Stimulated activated CD8-positive, alpha-beta memory T cell treated with anti-CD3 and anti-CD28 coated beads, Interleukin-7, amount 100 ng/mL, for 4 hours (primary cell): ENCODE measurements around the gene CDC14B.

Experiments used
- DNase-seq, 2 donors: peaks; one replicate each; pipeline ENCODE4 v3.0.0-alpha.2; 2020; ENCODE audit warnings: low read depth in 2 of 2

Gene CDC14B

DNA sequence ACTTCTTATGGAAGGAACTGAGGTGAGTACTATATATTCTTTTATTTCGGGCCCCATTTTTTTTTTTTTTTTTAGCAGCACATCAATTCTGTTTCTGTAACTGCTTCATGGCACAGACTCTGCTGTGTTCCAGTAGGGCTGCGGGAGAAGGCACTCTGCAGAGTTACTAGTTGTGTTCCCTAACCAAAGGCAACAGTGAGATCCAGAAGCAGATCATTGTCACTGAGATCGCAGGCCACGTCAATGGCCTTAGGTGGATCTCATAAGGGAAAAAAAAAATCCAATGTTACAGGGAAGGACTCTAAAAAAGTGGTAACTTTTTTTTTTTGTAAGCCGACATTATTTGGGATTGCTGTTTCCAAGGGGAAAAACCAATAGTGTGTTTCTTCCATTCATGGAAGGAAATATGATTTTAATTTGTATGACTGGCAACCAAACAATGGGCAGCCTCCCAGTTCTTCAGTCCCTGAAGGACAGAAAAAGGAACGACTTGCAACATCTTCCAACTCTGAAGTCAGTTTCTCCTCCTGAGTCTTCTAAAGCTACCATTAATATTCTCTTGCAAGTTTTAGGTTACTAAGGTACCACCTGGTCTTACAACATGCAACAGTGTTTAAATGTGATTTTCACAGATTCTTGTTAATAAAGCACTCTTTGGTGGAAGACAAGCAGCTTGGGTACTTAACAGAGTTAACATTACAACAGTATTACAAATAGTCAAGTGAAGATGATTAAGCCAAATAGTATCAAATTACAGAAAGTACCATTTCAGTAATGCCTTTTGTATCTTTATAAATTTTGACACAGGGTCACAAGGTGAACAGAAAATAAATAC is 116.9 kb downstream of the CDC14B start:
- no peak for DNase-seq

DNA sequence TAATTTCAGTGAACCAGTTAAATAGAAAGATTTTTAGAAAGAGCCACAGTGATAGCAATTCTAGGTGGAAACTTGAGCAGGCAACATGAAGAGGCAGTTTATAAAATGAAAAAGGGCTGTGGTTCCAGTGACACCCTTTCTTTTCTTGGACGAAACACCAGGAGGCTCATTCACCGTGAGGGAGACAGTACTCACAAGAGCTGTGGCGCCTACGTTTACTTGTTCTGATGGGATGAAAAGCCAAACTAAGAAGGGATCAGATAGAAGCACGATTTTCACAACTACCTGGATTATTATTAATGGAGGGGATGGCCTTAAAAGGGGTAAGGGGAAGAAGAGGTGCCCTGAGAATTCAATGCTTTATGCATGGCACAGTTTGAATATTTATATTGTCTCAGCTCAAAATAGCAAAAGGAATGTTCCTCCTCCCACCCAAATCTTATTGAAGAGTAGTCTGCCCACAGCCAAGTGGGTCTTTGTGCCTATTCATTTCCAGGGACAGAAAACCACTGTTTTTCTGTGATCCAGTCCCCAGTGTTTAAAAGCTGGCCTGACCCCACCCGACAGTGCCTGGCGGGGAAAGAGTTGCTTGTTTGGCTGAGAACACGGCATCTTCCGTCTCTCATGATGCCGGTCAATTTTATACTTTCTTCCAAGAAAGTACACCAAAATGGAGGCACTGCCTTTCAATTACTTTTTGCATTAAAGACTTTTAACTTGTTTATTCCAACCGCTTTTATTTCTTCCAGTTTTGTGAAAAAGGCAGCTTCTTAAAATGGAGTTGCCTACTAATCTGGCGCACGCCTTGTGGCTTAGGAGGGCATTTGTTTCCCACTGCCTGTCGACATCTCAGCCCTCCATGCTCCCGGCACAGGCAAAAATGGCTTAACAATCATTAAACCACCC is 117.8 kb downstream of the CDC14B start:
- no peak for DNase-seq

DNA sequence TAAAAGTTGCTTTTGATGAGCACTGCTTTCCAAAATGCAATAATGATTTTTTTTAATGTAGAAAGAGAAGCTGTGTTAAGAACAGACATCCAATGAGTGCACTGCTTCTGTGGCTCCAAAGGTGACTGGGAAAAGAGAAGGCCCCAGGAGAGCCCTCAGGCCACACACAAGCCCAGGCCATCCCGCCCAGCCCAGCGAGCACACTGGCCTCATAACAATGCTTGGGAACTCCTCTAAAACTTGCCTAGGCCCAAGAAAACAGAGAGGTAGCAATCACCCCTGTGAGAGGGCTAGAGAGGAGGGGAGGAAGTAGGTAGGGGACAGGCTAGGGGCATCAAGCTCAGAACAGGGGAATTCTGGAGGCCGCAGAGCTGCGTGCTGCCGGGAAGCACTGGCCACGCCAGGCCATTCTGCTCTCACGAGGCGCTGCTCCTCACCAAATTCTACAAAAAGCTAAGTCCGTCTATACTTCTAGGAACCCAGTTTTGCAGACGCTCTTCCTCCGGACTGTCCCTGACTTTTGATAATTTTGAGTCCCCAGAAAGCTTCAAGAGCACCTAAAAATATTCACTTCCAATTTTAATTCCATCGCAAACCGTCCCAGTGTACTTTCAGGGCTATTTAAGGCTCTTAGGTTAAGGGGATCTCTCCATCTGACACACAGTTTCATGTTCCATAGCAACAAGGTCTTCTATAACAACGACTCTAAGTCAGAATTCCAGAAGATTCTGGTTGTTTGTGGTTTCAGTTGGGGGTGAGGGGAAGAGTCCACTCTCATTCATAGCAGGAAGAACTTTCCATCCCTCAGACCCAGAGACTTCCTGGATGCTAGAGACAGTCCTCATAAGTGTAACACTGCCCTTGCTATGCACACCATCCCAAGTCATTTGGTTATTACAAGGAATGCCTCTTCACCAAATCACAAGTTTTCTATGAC is 118.7 kb downstream of the CDC14B start:
- no peak for DNase-seq

DNA sequence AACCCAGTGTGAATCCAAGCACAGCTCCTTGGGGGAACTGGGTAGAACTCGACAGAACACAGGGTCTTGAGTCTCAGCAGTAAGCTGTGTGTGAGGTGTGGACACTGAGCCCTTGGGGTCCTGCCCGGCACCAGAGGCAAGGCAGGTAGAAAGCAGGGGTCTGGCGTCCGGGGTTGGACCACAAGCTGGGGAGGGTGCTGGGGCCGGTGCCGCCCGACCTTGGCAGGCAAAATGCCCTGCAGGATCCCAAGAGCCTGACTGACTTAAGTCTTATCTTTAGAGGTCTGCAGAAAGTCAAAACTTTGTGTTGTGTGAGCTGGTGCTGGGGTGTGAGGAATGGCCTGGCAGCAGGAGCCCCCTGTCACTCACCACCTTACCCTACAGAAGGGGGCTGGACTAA is 120.4 kb downstream of the CDC14B start:
- no peak for DNase-seq

DNA sequence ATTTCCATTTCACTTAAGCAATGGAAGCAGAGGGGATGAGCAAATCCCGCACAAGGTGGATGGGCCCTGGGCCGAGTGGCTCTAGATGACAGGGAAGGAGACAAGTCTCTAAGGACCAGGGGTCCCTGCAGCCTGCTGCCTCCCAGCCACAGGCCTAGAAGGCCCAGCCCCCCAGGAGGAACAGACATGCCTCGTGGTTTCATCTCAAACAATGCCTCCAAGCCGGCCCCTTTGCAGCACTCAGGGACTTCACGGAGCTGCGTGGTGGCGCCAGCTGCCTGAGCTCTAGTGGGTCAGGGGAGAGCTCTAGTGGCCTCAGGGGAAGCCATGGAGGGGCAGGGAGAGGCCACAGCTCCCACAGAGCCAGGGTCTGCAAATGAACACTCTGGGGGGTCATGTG is 120.8 kb downstream of the CDC14B start:
- no peak for DNase-seq

DNA sequence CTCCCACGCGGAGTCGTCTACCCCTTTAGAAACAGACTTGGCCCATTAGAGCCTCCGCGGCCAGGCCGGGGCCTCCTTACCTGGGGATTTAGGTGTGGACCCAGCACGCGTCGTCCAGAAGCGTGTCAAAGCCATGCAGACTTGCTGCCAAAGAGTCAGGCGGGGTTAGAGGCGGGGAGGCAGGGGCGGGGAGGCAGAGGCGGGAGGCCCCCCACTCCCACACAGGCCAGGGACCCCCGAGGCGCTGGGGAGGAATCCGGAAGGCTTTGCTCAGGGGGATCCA is 122.6 kb downstream of the CDC14B start:
- no peak for DNase-seq

DNA sequence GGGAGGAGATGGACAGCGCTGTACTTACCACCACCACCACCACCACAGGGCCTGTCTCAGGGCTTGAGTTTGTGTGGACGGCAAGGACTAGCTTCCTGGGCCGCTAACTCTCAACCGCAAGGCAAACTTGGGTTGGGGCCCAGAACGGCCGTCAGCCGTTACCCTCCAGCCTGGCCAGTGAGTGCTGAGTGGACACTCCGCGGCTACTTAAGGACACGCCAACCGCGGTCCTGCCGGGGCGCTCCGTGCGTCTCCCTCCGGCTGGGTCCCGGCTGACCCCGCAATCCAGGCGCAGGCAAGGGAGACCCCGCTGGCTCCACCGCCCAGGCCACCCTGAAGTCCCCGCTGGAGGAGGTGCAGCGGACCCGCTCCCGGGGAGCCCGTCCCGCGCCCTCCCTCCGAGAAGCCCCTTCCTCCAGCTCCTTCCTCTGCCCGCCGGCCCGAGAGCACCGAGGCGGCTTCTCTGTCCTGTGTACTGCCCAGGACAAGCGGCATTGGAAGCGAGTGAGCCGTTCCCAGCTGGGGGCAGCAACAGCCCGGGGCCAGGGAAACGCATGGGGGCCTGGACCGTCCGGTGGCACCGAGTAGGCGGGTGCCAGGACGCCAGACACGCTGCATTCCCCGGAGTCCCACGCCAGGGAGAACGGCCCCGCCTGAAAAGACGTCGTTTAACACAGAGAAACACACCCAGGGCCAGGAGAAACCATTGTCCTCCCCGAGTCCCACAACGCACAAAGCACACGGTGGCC is 123.1 kb downstream of the CDC14B start:
- DNase-seq, result no peak

DNA sequence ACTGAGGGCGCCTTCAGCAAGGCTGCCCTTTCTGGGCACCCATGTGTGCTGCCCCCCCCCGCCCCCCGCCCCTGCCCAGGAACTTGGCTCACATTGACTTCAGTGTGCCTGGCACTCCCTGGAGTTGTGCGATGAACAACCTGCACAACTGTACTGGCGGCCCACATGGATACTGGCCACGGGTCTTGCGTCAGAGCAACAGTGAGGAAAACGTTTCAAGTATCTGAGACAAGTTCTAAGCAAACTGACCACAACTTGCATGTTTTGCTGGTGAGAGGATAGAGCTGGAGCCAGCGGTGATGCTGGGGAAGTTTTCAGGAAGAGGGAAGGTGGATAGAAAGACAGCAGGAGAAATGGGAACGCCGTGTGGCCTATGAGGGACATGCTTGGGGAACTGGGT is 124.3 kb downstream of the CDC14B start:
- no peak for DNase-seq

DNA sequence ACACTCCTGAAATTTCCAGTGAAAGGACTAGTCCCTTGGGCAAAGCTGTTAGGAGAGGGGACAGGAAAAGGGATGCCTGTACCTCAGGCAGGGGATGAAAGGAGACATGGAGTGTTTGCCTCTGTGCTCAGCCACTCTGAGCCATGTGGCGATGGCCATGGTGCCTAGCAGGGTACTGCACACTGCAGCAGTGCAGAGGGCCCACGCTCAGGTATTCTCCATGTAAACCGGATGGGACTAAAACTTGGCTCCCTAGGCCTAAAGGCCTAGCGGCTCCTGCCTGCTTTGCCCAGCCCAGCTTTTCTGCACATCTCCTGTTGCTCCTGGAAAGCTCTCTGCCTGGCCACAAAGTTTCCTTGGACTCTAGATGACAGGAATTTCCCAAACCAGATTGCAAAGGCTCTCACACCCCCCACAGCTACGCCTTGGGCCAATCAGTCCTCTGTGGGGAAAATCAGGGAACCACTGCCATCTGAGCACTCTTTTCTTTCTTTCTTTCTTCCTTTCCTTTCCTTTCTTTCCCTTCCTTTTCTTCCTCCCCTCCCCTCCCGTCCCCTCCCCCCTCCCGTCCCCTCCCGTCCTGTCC is 125.3 kb downstream of the CDC14B start:
- no peak for DNase-seq

DNA sequence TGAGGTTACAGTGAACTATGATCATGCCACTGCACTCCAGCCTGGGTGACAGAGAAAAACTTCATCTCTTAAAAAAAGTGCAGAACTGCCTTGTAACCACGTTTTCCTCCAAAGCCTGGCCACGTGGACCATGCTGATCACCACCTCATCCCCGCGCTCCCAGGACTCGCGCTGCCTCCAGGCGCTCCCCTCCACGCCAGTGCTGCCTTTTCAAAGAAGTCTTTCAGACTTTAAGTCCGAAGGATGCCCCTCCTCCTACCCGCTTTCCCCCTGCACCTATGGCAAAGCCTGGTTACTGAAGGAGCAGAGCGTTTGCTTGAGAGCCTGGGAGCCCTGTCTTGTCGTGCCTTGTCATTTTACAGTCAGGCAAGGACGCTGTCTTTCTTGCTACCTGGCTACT is 125.9 kb downstream of the CDC14B start:
- no peak for DNase-seq

DNA sequence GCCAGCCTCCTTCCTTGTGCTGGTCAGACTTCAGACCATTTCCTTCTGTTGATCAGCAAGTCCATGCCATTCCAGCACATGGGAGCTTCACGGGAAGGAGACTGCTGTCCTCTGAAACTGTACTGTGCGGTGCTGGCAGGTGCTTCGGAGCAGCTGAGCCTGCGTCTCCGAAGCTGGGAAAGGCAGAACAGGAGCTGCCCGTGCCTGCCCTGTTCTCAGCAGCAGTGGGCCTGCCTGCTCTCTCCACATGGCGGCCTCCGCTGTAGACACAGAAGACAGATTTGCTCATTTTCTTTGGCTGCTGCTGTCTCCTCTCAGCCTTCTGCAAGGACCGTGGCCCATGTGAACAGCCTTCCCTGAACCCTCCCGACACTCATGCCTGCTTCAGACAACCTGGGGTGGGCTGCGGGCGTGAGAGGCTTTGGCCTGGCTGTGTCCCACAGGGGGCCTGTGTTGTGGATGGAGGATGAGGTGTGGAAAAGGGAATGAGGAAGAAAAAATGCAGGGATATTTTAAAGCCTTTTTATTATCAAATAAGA is 126.6 kb downstream of the CDC14B start:
- DNase-seq, result no peak

DNA sequence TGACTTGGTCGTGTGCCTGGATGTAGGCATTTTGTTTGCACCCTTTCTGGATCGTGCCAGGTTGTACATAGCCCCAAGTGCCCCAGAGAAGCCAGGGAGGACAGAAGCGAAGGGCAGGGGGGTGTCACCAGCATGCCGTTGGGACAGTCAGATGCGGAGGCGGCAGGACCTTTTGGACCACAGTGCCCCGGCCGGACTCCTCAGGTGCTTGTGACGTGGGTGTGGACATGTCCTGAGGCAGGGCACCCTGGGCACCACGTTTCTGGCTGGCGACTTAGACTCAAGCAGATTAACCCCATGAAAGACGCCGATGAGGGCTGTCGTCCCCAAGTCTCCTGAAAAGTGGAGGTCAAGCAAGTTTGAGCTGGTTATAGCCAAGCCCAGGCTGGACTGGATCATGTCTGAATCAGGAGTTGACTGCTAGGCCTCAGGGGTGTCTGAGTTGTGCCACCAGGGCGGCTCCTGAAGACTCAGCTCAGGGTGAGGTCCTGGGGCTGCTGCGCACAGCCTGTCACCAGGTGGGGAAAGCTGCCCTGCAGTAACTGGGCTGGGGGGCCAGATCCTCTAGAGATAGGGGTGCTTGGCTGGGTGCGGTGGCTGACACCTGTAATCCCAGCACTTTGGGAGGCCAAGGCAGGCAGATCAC is 127.6 kb downstream of the CDC14B start:
- no peak for DNase-seq

DNA sequence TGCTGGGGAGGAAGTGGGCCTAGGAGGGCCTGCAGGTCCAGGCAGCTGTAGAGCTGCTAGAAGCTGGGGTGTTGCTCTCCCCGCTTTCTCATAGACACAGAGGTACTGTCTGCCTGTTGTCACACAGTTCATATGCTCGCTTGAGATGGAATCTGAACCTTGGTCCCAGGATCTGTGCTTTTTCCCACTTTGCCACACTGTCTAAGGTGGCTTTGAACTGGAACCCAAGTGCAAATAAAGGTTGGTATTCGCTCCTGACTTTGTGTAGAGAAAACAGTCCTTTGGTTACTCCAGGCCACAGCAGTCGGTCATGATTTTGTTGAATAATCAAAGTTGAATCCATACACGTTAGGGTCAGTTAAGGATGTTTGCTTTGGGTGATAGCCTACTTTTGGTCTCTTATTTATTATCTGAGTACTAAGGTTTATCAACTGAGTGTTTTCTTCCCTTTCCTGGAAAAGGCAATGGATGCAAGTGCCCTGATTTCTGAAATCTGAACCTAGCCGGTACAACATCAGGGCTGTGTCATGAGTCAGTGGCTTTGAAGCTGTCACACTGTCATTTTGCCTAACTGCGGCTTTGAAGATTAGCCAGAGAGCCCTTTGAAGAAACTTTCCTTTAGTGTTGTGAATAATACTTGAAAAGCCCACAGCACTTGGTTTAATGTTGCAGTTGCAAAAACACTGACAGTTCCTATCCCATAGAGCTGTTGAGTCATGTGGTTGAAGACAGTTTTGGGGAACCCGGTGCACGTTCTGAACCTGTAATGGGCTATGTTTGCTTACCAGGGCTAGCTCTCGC is 128.4 kb downstream of the CDC14B start:
- DNase-seq, result no peak

DNA sequence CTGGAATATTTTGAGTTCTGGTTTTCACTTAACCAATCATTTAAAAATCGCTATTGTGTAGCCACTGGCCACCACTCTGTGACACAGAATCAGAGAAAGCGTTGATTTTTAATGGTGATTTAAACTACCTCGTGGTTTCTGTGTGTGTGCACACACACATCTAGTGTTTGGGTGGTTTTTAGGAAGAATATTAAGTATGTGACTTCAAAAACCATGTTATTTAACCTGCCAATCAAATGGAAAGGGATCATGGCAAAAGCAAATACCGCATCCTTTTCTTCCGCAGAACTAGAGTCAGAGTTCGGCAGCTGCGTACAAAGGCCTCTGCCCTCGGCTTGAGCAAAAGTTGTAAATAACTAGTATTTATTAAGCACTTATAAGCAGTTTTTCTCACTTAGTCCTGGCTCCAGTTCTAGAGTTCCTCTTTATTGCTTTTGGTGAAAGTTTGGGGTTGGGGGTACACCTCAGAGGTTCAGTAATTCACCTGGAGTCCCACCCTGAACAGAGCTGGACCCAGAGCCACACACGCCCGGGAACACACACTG is 129.0 kb downstream of the CDC14B start:
- DNase-seq, result no peak

DNA sequence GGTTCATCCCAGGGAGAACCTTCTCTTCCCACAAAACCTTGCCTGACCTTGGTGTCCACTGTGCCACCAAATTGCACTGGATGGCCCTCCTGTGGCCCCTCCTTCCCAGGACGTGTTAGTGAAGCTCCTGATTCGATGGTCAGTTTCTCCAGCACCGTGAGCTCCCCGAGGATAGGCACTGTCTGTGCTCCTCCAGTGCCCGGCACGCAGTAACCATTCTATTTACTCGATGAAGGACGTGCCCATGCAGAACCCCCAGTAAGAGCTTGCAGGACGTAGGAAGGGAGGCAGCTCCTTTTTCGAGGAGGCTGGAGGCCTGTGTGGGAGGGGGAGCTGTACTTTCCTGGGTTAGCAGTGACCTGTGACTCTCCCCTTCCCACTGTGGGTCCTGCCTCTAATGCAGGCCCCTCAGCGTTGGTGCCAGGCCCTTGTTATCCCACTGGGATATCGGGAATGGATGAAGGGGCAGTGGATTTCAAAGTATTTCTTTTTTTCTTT is 130.1 kb downstream of the CDC14B start:
- no peak for DNase-seq

DNA sequence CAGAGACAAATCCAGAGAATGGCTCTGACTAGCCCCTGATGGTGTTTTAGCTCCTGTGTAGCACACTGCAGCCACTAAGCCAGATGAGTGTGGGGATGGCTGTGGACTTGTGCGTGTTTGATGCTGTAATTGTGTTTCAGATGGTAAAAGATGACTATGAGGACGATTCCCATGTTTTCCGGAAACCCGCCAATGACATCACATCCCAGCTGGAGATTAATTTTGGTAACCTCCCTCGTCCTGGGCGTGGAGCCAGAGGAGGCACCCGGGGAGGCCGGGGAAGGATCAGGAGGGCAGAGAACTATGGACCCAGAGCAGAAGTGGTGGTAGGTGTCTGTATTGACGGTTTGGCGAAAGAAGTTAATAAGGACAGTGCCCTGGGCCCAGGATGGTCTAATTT is 131.7 kb downstream of the CDC14B start:
- no peak for DNase-seq

DNA sequence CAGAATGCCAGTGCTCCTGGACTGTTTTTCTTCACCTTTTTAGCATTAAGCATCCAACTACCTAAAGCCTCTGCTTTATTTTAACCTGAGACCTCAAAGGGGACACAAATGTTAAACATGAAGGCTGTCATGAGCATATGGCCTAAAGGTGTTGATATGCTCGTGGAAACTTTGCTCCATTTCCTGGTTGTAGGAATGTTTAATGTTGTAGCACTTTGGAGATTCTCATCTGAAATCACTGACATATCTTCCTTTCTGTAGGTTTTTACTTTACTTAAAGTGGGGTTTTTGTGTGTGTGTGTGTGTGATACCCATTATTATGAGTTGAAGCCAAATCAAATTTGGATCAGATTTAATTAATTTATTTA is 132.6 kb downstream of the CDC14B start:
- DNase-seq, result no peak

DNA sequence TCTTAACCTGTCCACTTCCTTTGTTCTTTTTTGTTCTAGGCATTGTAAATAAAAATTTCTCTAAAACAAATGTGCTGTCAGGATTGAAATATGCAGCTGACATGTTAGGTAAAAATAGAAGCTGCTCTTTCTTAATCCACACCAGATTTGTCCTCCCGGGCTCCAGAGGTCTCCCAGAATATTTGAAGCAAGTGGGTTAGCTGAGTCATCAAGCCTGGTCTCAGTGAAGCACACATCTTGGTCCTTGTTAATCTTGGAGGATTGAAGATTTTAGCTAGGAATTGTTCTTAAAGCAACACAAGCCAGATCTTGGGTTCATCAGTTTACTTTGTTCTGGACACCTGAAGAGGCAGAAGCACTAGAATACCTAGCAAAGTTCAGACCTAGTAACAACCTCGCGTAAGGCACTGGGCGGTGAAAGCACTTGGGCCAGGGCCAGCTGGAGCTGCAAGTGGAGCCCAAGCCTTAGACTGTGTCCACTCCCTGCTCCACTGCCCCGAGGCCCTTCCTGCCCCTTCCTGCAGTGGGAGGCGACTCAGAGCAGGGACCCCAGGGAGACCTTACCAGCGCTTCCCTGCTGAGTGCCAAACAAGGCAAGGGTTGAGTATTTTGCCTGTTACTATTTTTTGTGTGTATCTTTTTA is 133.1 kb downstream of the CDC14B start:
- no peak for DNase-seq
